BLaER1 treated with 17β-estradiol and CSF1 and Interleukin-3, amounts not matched to agents 10 nM and 100 nM (cell line): ENCODE results near the gene EAPP.
"Not testable (repeated sequence)": the region's sequence is repeated elsewhere in the genome, so short reads cannot be mapped to it uniquely, and the experiment has no call there.

ENCODE experiments used
- H3K27ac ChIP-seq, 11 experiments: shearing (Covaris generic); formaldehyde crosslinking; 2 replicates each; pipeline ENCODE4 v1.8.1; 2022
- H3K27me3 ChIP-seq, 11 experiments: shearing (Covaris generic); formaldehyde crosslinking; 2 replicates each; pipeline ENCODE4 v1.8.1; 2022
- H3K36me3 ChIP-seq, 11 experiments: shearing (Covaris generic); formaldehyde crosslinking; 2 replicates each; pipeline ENCODE4 v1.8.1; 2022
- H3K4me1 ChIP-seq, 10 experiments: shearing (Covaris generic); formaldehyde crosslinking; 2 replicates each; pipeline ENCODE4 v1.8.1; 2022
- H3K4me2 ChIP-seq, 11 experiments: shearing (Covaris generic); formaldehyde crosslinking; 2 replicates each; pipeline ENCODE4 v1.8.1; 2022
- H3K4me3 ChIP-seq, 10 experiments: shearing (Covaris generic); formaldehyde crosslinking; 2 replicates each; pipeline ENCODE4 v1.8.1; 2022
- H3K9ac ChIP-seq, 11 experiments: shearing (Covaris generic); formaldehyde crosslinking; 2 replicates each; pipeline ENCODE4 v1.8.1; 2022
- H3K9me3 ChIP-seq, 11 experiments: shearing (Covaris generic); formaldehyde crosslinking; replicated peaks in 1 of 11; 2 replicates each; pipeline ENCODE4 v1.8.1; 2022
- H4K20me1 ChIP-seq, 11 experiments: shearing (Covaris generic); formaldehyde crosslinking; 2 replicates each; pipeline ENCODE4 v1.8.1; 2022
- Cebpa-rat ChIP-seq, 11 experiments: shearing (Covaris generic); IDR thresholded peaks; 2 replicates each; pipeline ENCODE4 v1.8.1; 2022

EAPP gene

GRCh38 chr14:34537677-34538009 lies 1.9 kb downstream of the EAPP start:
- peak overlapping the region in 8 of 11 experiments; percentile 5 to 99 (median 97); a peak in 5 of 22 replicates for H3K9ac ChIP-seq
- peaks cover 25 to 54% (median 48%) of the 10 kb centered on the region in 11 experiments for H3K36me3 ChIP-seq
- peaks cover 11 to 24% (median 20%) of the 10 kb centered on the region in 10 experiments for H3K4me1 ChIP-seq
- no peaks in the 10 kb centered on the region for H3K9me3 ChIP-seq
- H3K4me2 ChIP-seq, result peak overlapping the region; percentile 72 to 99 (median 86); a peak in 21 of 22 replicates
- H3K27ac ChIP-seq, result 0 out of 22 replicates have a peak overlapping the region, but pooled peaks of 1 of the 11 experiments have one; percentile 98
- H4K20me1 ChIP-seq, result peaks cover 0 to 16% (median 0%) of the 10 kb centered on the region in 11 experiments; a peak in 6 of 22 replicates
- no peaks in the 10 kb centered on the region for H3K27me3 ChIP-seq
- peak overlapping the region in 1 of 10 experiments; percentile 95; a peak in 1 of 20 replicates for H3K4me3 ChIP-seq
- no peak for TF ChIP-seq Cebpa-rat (IDR thresholded peaks at IDR 0.05)

DNA sequence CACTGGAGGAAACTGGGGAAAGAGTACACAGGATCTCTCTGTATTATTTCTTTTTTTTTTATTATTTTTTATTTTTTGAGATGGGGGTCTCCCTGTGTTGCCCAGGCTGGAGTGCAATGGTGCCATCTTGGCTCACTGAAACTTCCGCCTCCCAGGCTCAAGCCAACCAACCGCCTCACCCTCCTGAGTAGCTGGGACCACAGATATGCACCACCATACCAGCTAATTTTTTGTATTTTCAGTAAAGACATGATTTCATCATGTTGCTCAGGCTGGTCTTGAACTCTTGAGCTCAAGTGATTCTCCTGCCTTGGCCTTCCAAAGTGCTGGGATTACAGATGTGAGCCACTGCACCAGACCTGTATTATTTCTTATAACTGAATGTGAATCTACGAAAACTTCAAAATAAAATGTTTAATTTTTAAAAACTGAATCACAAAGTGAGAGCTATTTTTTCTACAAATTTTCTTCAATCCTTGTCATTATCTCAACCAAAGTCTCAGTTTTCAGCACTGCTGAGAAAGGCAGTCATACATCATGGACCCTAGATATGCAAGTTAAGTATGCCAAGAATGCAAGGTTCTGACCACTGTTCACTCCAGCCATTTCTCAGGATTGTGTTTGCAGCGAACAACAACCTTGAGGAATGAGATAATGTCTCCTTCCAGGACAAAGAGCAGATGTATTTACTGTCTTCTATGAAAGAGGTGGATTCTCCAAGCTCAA lies 2.4 kb downstream of the EAPP start:
- Histone ChIP-seq H3K9ac (peak overlapping the region in 5 of 11 experiments; percentile 5 to 96 (median 25); a peak in 2 of 22 replicates), H3K4me3 (no peak overlapping the region), H3K4me1 (peaks cover 11 to 24% (median 20%) of the 10 kb centered on the region in 10 experiments), H3K27me3 (no peaks in the 10 kb centered on the region), H3K36me3 (peaks cover 31 to 59% (median 53%) of the 10 kb centered on the region in 11 experiments), H3K27ac (no peak overlapping the region), H4K20me1 (peaks cover 0 to 16% (median 0%) of the 10 kb centered on the region in 11 experiments; a peak in 6 of 22 replicates), H3K9me3 (no peaks in the 10 kb centered on the region), H3K4me2 (peak overlapping the region in 9 of 11 experiments; percentile 72 to 99 (median 85); a peak in 15 of 22 replicates)
- no peak for TF ChIP-seq Cebpa-rat (IDR thresholded peaks at IDR 0.05)

- no peak overlapping the region for H3K4me2 ChIP-seq
- H3K4me1 ChIP-seq, result no peaks in the 10 kb centered on the region
- H3K4me3 ChIP-seq, result no peak overlapping the region
- peaks cover 94 to 100% (median 98%) of the 10 kb centered on the region in 11 experiments for H3K36me3 ChIP-seq
- H3K27me3 ChIP-seq, result no peaks in the 10 kb centered on the region
- H3K27ac ChIP-seq, result no peak overlapping the region
- no peak overlapping the region for H3K9ac ChIP-seq
- H4K20me1 ChIP-seq, result peaks cover 0 to 4% (median 0%) of the 10 kb centered on the region in 11 experiments; a peak in 1 of 22 replicates
- H3K9me3 ChIP-seq, result no peaks in the 10 kb centered on the region
- TF ChIP-seq Cebpa-rat (IDR thresholded peaks at IDR 0.05), result no peak
Measured at GRCh38 chr14:34527591-34527990, 11.9 kb downstream of the EAPP start.

GRCh38 chr14:34524216-34524615 lies 15.3 kb downstream of the EAPP start:
- not testable (repeated sequence) for H3K4me2 ChIP-seq, H3K4me1 ChIP-seq, H3K4me3 ChIP-seq, H3K9ac ChIP-seq, H3K27me3 ChIP-seq, H3K27ac ChIP-seq, H4K20me1 ChIP-seq, H3K9me3 ChIP-seq
- peaks cover 97 to 100% (median 100%) of the 10 kb centered on the region in 11 experiments for H3K36me3 ChIP-seq

DNA sequence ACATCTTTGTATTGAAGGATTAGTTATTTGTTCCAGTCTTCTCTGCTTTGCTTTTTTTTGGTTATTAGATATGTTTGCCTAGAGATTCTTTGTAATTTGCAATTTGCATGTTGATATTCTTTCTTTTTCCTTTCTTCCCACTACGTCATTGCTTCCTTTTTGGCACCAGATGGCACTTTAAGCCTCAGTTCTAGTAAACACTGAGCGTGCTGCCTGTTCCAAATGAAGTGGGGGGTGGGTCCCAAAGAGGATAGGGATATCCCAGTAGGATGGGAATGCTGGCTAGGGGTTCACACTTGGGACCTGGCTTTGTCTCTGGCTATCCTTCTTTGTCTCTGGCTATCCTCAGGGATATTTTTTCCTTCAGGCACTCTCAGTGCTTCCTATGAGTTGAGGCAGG lies 17.0 kb downstream of the EAPP start:
- no peak for TF ChIP-seq Cebpa-rat (IDR thresholded peaks at IDR 0.05)
- no peaks in the 10 kb centered on the region for H3K9me3 ChIP-seq
- peaks cover 97 to 100% (median 100%) of the 10 kb centered on the region in 11 experiments for H3K36me3 ChIP-seq
- H3K4me2 ChIP-seq, result no peak overlapping the region
- H3K9ac ChIP-seq, result no peak overlapping the region
- H3K4me1 ChIP-seq, result no peaks in the 10 kb centered on the region
- H3K4me3 ChIP-seq, result no peak overlapping the region
- no peaks in the 10 kb centered on the region for H4K20me1 ChIP-seq
- H3K27me3 ChIP-seq, result no peaks in the 10 kb centered on the region
- H3K27ac ChIP-seq, result no peak overlapping the region

DNA sequence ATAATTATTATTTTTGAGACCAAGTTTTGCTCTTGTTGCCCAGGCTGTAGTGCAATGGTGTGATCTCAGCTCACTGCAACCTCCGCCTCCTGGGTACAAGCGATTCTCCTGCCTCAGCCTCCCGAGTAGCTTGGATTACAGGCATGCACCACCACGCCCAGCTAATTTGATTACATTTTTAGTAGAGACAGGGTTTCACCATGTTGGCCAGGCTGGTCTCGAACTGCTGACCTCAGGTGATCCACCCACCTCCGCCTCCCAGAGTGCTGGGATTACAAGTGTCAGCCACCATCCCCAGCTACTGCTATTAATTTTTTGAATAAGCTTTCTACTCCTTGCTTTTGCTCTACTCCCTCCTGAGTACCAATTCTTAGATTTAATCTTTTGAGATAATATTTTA lies 18.4 kb downstream of the EAPP start:
- H3K4me1 ChIP-seq, H3K27me3 ChIP-seq, H3K4me2 ChIP-seq, H3K9ac ChIP-seq, H3K9me3 ChIP-seq, H3K27ac ChIP-seq, H4K20me1 ChIP-seq, H3K4me3 ChIP-seq: not testable (repeated sequence)
- peaks cover 89 to 100% (median 94%) of the 10 kb centered on the region in 11 experiments for H3K36me3 ChIP-seq

- not testable (repeated sequence) for H3K9me3 ChIP-seq, H3K9ac ChIP-seq, H3K4me1 ChIP-seq, H3K4me2 ChIP-seq, H3K27me3 ChIP-seq, H4K20me1 ChIP-seq, H3K27ac ChIP-seq, H3K4me3 ChIP-seq
- H3K36me3 ChIP-seq, result peaks cover 84 to 100% (median 93%) of the 10 kb centered on the region in 11 experiments
Measured at GRCh38 chr14:34520304-34520970, 19.1 kb downstream of the EAPP start.

- Histone ChIP-seq H3K4me3 (no peak overlapping the region), H3K4me2 (no peak overlapping the region), H4K20me1 (no peaks in the 10 kb centered on the region; a peak in 1 of 22 replicates), H3K36me3 (no peaks in the 10 kb centered on the region), H3K27me3 (no peaks in the 10 kb centered on the region), H3K9me3 (no peaks in the 10 kb centered on the region), H3K9ac (no peak overlapping the region), H3K27ac (no peak overlapping the region), H3K4me1 (peaks cover 0 to 6% (median 0%) of the 10 kb centered on the region in 10 experiments; a peak in 3 of 20 replicates)
- TF ChIP-seq Cebpa-rat (IDR thresholded peaks at IDR 0.05), result no peak
Measured at GRCh38 chr14:34507884-34508283, 31.6 kb downstream of the EAPP start.

- H3K4me3 ChIP-seq, result no peak overlapping the region
- no peaks in the 10 kb centered on the region; a peak in 1 of 22 replicates for H4K20me1 ChIP-seq
- no peaks in the 10 kb centered on the region for H3K36me3 ChIP-seq
- H3K4me2 ChIP-seq, result no peak overlapping the region
- H3K9me3 ChIP-seq, result no peaks in the 10 kb centered on the region
- no peak overlapping the region for H3K27ac ChIP-seq
- no peak overlapping the region for H3K9ac ChIP-seq
- H3K27me3 ChIP-seq, result no peaks in the 10 kb centered on the region
- peaks cover 0 to 10% (median 0%) of the 10 kb centered on the region in 10 experiments; a peak in 3 of 20 replicates for H3K4me1 ChIP-seq
- TF ChIP-seq Cebpa-rat (IDR thresholded peaks at IDR 0.05), result no peak
Measured at GRCh38 chr14:34507459-34507858, 32.0 kb downstream of the EAPP start.

DNA sequence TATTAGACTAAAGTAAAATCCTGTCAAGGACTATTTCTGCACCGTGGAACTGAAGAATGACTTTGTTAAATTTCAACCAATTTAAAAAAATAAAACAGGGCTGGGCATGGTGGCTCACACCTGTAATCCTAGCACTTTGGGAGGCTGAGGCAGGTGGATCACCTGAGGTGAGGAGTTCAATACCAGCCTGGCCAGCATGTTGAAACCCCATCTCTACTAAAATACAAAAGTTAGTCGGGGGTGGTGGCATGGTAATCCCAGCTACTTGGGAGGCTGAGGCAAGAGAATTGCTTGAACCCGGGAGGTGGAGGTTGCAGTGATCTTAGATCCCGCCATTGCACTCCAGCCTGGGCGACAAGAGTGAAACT lies 34.4 kb downstream of the EAPP start:
- not testable (repeated sequence) for H3K4me3 ChIP-seq, H3K4me2 ChIP-seq, H3K36me3 ChIP-seq, H3K9ac ChIP-seq, H3K27me3 ChIP-seq, H3K9me3 ChIP-seq, H4K20me1 ChIP-seq, H3K27ac ChIP-seq
- peaks cover 0 to 12% (median 0%) of the 10 kb centered on the region in 10 experiments; a peak in 3 of 20 replicates for H3K4me1 ChIP-seq

DNA sequence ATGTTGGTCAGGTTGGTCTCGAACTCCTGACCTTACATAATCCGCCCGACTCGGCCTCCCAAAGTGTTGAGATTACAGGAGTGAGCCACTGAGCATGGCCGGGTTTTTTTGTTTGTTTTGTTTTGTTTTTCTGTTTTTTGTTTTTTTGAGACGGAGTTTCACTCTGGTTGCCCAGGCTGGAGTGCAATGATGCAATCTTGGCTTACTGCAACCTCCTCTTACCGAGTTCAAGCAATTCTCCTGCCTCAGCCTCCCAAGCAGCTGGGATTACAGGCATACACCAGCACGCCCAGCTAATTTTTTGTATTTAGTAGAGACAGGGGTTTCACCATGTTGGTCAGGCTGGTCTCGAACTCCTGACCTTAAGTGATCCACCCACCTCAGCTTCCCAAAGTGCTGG lies 35.5 kb downstream of the EAPP start:
- H3K27me3 ChIP-seq, H3K4me3 ChIP-seq, H3K4me2 ChIP-seq, H4K20me1 ChIP-seq, H3K27ac ChIP-seq, H3K9ac ChIP-seq, H3K36me3 ChIP-seq, H3K9me3 ChIP-seq: not testable (repeated sequence)
- H3K4me1 ChIP-seq, result peaks cover 0 to 12% (median 0%) of the 10 kb centered on the region in 10 experiments; a peak in 3 of 20 replicates
